PC-3 (cell line): ENCODE data around the gene P2RX3. TPM values are rescaled to one million over a fixed set of nuclear protein-coding genes. Genes with fewer than 3 reads are reported as not detected.
"Not testable (repeated sequence)": the region's sequence is repeated elsewhere in the genome, so short reads cannot be mapped to it uniquely, and the experiment has no call there.

ENCODE experiments used
- ATAC-seq: fragments of 200-7000 bp; cut with Tn5 transposase; 2 replicates; pipeline ENCODE4 v1.9.1; 2020; ENCODE audit warnings: mild to moderate bottlenecking, moderate library complexity
- BruUV-seq: library from RNA; stranded (reverse); fragments of 400-500 nt; replicated peaks from 2 replicates; lab custom pipeline; 2021; lab: Mats Ljungman, UMichigan
- CTCF ChIA-PET: fragments of 300-600 bp; sonication (Branson Sonifier 250); formaldehyde crosslinking; loops from one replicate; lab custom pipeline; 2022; ENCODE audit warnings: antibody characterized with exemption; lab: Charles Lee
- POLR2A ChIA-PET: fragments of 300-600 bp; sonication (Branson Sonifier 250); formaldehyde crosslinking; loops from one replicate; lab custom pipeline; 2022; ENCODE audit warnings: antibody characterized with exemption; ENCODE audit not compliant: unreplicated experiment; lab: Charles Lee
- DNase-seq: peaks from one replicate; pipeline ENCODE4 v3.0.0-alpha.2; 2015
- H2AFZ ChIP-seq: fragments of 300-600 bp; sonication (generic); 2 replicates; pipeline ENCODE4 v1.6.0; 2016; ENCODE audit warnings: antibody characterized with exemption, low read length
- H3F3A ChIP-seq: fragments of 300-600 bp; sonication (generic); one replicate; pipeline ENCODE4 v1.6.0; 2017; ENCODE audit warnings: antibody characterized with exemption, low read length, control low read depth, mild to moderate bottlenecking; ENCODE audit not compliant: unreplicated experiment
- H3K27ac ChIP-seq: fragments of 300-600 bp; sonication (generic); 2 replicates; pipeline ENCODE4 v1.5.1; 2016; ENCODE audit warnings: mild to moderate bottlenecking, low read length
- H3K27me3 ChIP-seq: fragments of 300-600 bp; sonication (generic); 2 replicates; pipeline ENCODE4 v1.6.1; 2016; ENCODE audit warnings: low read length, mixed read lengths
- H3K36me3 ChIP-seq: fragments of 300-600 bp; sonication (generic); 2 replicates; pipeline ENCODE4 v1.6.1; 2016; ENCODE audit warnings: low read depth, mixed run types, low read length, mixed read lengths
- H3K4me1 ChIP-seq: fragments of 300-600 bp; sonication (generic); 2 replicates; pipeline ENCODE4 v1.5.1; 2016; ENCODE audit warnings: low read length; ENCODE audit not compliant: insufficient read depth
- H3K4me2 ChIP-seq: fragments of 300-600 bp; sonication (generic); 2 replicates; pipeline ENCODE4 v1.6.0; 2016; ENCODE audit warnings: low read length
- H3K4me3 ChIP-seq: fragments of 300-600 bp; sonication (generic); 2 replicates; pipeline ENCODE4 v1.5.1; 2016; ENCODE audit warnings: mild to moderate bottlenecking, low read length, mixed read lengths
- H3K79me2 ChIP-seq: fragments of 300-600 bp; sonication (generic); 2 replicates; pipeline ENCODE4 v1.6.1; 2017; ENCODE audit warnings: low read length, mixed read lengths
- H3K9ac ChIP-seq: fragments of 300-600 bp; sonication (generic); 2 replicates; pipeline ENCODE4 v1.6.0; 2016; ENCODE audit warnings: mild to moderate bottlenecking, low read length
- H3K9me2 ChIP-seq: fragments of 300-600 bp; sonication (generic); replicated peaks from 2 replicates; pipeline ENCODE4 v1.6.1; 2016; ENCODE audit warnings: mixed run types, low read length, mixed read lengths
- H3K9me3 ChIP-seq: fragments of 300-600 bp; sonication (generic); 2 replicates; pipeline ENCODE4 v1.6.1; 2016; ENCODE audit warnings: low read length, mixed read lengths
- H4K20me1 ChIP-seq: fragments of 300-600 bp; sonication (generic); 2 replicates; pipeline ENCODE4 v1.6.1; 2016; ENCODE audit warnings: low read length, mixed read lengths
- EZH2 ChIP-seq: fragments of 300-600 bp; sonication (generic); IDR thresholded peaks from one replicate; pipeline ENCODE4 v1.6.1; 2017; ENCODE audit warnings: antibody characterized with exemption, mild to moderate bottlenecking, low read length; ENCODE audit not compliant: unreplicated experiment
- EZH2phosphoT487 ChIP-seq: fragments of 300-600 bp; sonication (generic); IDR thresholded peaks from 2 replicates; pipeline ENCODE4 v1.6.1; 2018; ENCODE audit warnings: mild to moderate bottlenecking, antibody characterized with exemption, low read length, borderline replicate concordance
- intact Hi-C: fragments of 100-400 bp; cut with micrococcal nuclease; formaldehyde crosslinking; loops from 2 replicates; pipeline ENCODE4 v1.9.0; 2023
- total RNA-seq: library from RNA; depleted of rRNA; stranded (reverse); fragments of >200 nt; gene quantifications from 2 replicates; pipeline ENCODE4 v1.2.3, GENCODE V29; 2014
- TF ChIP-seq, protein P1 (sequence below): fragments of 300-600 bp; sonication (generic); conservative IDR thresholded peaks from 2 replicates; pipeline ENCODE4 v1.5.1; 2017; ENCODE audit warnings: antibody characterized with exemption, low read depth, mild to moderate bottlenecking, low read length

The P2RX3 gene
- total RNA-seq, 1 experiment from 2014 or later, result not detected

- H3K4me2 ChIP-seq, result no peak overlapping the region
- H3F3A ChIP-seq, result no peaks in the 10 kb centered on the region
- ChIA-PET CTCF (interaction anchor here (0.6 kb wide), 1 partner anchor 116 kb away, joined by 3 read pairs; no protein-coding TSS in a partner anchor), POLR2A (no interaction called here)
- H3K27ac ChIP-seq, result no peak overlapping the region
- no peak for DNase-seq
- no peak overlapping the region for H3K4me3 ChIP-seq
- no peaks in the 10 kb centered on the region for H3K9me3 ChIP-seq
- H3K4me1 ChIP-seq, result no peaks in the 10 kb centered on the region
- no peaks in the 10 kb centered on the region for H3K9me2 ChIP-seq
- H3K36me3 ChIP-seq, result no peaks in the 10 kb centered on the region
- no peaks in the 10 kb centered on the region for H4K20me1 ChIP-seq
- H3K27me3 ChIP-seq, result 0 out of 2 replicates have a peak, but pooled peaks cover 17% of the 10 kb centered on the region
- H3K79me2 ChIP-seq, result no peaks in the 10 kb centered on the region
- intact Hi-C loops, result no loop called here
- no peak for ATAC-seq
- H2AFZ ChIP-seq, result no peak overlapping the region
- TF ChIP-seq, protein P1, sequence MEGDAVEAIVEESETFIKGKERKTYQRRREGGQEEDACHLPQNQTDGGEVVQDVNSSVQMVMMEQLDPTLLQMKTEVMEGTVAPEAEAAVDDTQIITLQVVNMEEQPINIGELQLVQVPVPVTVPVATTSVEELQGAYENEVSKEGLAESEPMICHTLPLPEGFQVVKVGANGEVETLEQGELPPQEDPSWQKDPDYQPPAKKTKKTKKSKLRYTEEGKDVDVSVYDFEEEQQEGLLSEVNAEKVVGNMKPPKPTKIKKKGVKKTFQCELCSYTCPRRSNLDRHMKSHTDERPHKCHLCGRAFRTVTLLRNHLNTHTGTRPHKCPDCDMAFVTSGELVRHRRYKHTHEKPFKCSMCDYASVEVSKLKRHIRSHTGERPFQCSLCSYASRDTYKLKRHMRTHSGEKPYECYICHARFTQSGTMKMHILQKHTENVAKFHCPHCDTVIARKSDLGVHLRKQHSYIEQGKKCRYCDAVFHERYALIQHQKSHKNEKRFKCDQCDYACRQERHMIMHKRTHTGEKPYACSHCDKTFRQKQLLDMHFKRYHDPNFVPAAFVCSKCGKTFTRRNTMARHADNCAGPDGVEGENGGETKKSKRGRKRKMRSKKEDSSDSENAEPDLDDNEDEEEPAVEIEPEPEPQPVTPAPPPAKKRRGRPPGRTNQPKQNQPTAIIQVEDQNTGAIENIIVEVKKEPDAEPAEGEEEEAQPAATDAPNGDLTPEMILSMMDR, result no peak
- TF ChIP-seq EZH2phosphoT487 (no peak), EZH2 (no peak)
- BruUV-seq, result no TSS peak
- no peak overlapping the region for H3K9ac ChIP-seq
Measured at GRCh38 chr11:57360991-57361390, 22.8 kb downstream of the P2RX3 start.

- intact Hi-C loops, H3K9ac ChIP-seq, H3K9me2 ChIP-seq, H3K4me1 ChIP-seq, H3F3A ChIP-seq, H3K79me2 ChIP-seq, H4K20me1 ChIP-seq, H3K4me3 ChIP-seq, H3K36me3 ChIP-seq, BruUV-seq, H3K9me3 ChIP-seq, POLR2A ChIA-PET, CTCF ChIA-PET, H2AFZ ChIP-seq, DNase-seq, H3K4me2 ChIP-seq, H3K27ac ChIP-seq, ATAC-seq: not testable (repeated sequence)
- H3K27me3 ChIP-seq, result 0 out of 2 replicates have a peak, but pooled peaks cover 17% of the 10 kb centered on the region
Measured at GRCh38 chr11:57361420-57361819, 23.3 kb downstream of the P2RX3 start.

GRCh38 chr11:57361926-57362325 lies 23.8 kb downstream of the P2RX3 start:
- CTCF ChIA-PET, result no interaction called here
- BruUV-seq, result no TSS peak

More at GRCh38 chr11:57361926-57362325, 23.8 kb downstream of the P2RX3 start:
- Histone ChIP-seq H3K79me2 (no peaks in the 10 kb centered on the region), H3K4me3 (no peak overlapping the region), H4K20me1 (no peaks in the 10 kb centered on the region), H2AFZ (no peak overlapping the region), H3K4me1 (no peaks in the 10 kb centered on the region), H3K27me3 (0 out of 2 replicates have a peak, but pooled peaks cover 17% of the 10 kb centered on the region), H3K27ac (no peak overlapping the region), H3F3A (no peaks in the 10 kb centered on the region), H3K9me3 (no peaks in the 10 kb centered on the region), H3K4me2 (no peak overlapping the region), H3K9ac (no peak overlapping the region), H3K36me3 (no peaks in the 10 kb centered on the region), H3K9me2 (no peaks in the 10 kb centered on the region)
- DNase-seq (no peak), ATAC-seq (no peak)
- intact Hi-C loops, result no loop called here
- TF ChIP-seq, protein P1, result no peak
- TF ChIP-seq EZH2phosphoT487 (no peak), EZH2 (no peak)
- POLR2A ChIA-PET, result no interaction called here
